WTC11 (cell line): ENCODE measurements around the gene KRI1. TPM values are rescaled to one million over a fixed set of nuclear protein-coding genes. Genes with fewer than 3 reads are reported as not detected.
"Not testable (repeated sequence)": the region's sequence is repeated elsewhere in the genome, so short reads cannot be mapped to it uniquely, and the experiment has no call there.

Source experiments
- ATAC-seq: fragments of 200-7000 bp; cut with Tn5 transposase; 2 replicates; pipeline ENCODE4 v1.10.0; 2021; ENCODE audit warnings: mild to moderate bottlenecking, moderate library complexity
- CTCF ChIA-PET: fragments of 300-600 bp; sonication (Branson Sonifier 250); formaldehyde crosslinking; loops from one replicate; lab custom pipeline; 2021; ENCODE audit warnings: antibody characterized with exemption; lab: Charles Lee
- POLR2A ChIA-PET: fragments of 350-600 bp; sonication (Branson Sonifier 250); formaldehyde crosslinking; loops from one replicate; lab custom pipeline; 2021; ENCODE audit warnings: antibody characterized with exemption; lab: Charles Lee
- DNase-seq: peaks from one replicate; pipeline ENCODE4 v3.0.0; 2021; ENCODE audit warnings: low spot score
- H3K27ac Mint-ChIP-seq: 2 replicates; pipeline ENCODE4 v1.8.0; 2021; ENCODE audit warnings: mixed read lengths
- H3K27me3 Mint-ChIP-seq: 2 replicates; pipeline ENCODE4 v1.8.0; 2021; ENCODE audit warnings: low read depth, mild to moderate bottlenecking, moderate library complexity, mixed read lengths
- H3K36me3 Mint-ChIP-seq: 2 replicates; pipeline ENCODE4 v1.8.0; 2021; ENCODE audit warnings: mixed read lengths
- H3K4me1 Mint-ChIP-seq: 2 replicates; pipeline ENCODE4 v1.8.0; 2022; ENCODE audit warnings: mixed read lengths
- H3K4me3 Mint-ChIP-seq: 2 replicates; pipeline ENCODE4 v1.8.0; 2021; ENCODE audit warnings: mild to moderate bottlenecking, moderate library complexity, mixed read lengths
- H3K9me3 Mint-ChIP-seq: 2 replicates; pipeline ENCODE4 v1.8.0; 2021; ENCODE audit warnings: mixed read lengths
- ATF1 ChIP-seq: sonication (generic); formaldehyde crosslinking; IDR thresholded peaks from 2 replicates; pipeline ENCODE4 v1.8.1; 2023; ENCODE audit warnings: mild to moderate bottlenecking, moderate library complexity, missing genetic modification reagents
- E2F1 ChIP-seq: sonication (generic); formaldehyde crosslinking; IDR thresholded peaks from 2 replicates; pipeline ENCODE4 v1.8.0; 2022; ENCODE audit warnings: mild to moderate bottlenecking, missing genetic modification reagents
- ELF4 ChIP-seq: sonication (generic); formaldehyde crosslinking; IDR thresholded peaks from 2 replicates; pipeline ENCODE4 v1.8.1; 2022; ENCODE audit warnings: low read depth, mild to moderate bottlenecking, moderate library complexity, missing genetic modification reagents
- ERG ChIP-seq: fragments of 250-450 bp; sonication (Bioruptor Pico); IDR thresholded peaks from 2 replicates; pipeline ENCODE4 v1.8.0; 2021; ENCODE audit warnings: mild to moderate bottlenecking
- JUN ChIP-seq: sonication (generic); formaldehyde crosslinking; IDR thresholded peaks from 2 replicates; pipeline ENCODE4 v1.8.0; 2023; ENCODE audit warnings: mild to moderate bottlenecking, missing genetic modification reagents
- MXD4 ChIP-seq: fragments of 250-450 bp; sonication (Bioruptor Pico); IDR thresholded peaks from 2 replicates; pipeline ENCODE4 v1.8.0; 2021; ENCODE audit warnings: mild to moderate bottlenecking, moderate library complexity, borderline replicate concordance
- NFYB ChIP-seq: sonication (generic); formaldehyde crosslinking; conservative IDR thresholded peaks from 2 replicates; pipeline ENCODE4 v1.8.0; 2022; ENCODE audit warnings: low read depth, missing genetic modification reagents
- NR3C1 ChIP-seq: sonication (generic); formaldehyde crosslinking; conservative IDR thresholded peaks from 2 replicates; pipeline ENCODE4 v1.8.1; 2023; ENCODE audit warnings: low read depth, mild to moderate bottlenecking, missing genetic modification reagents
- SMAD4 ChIP-seq: sonication (generic); formaldehyde crosslinking; IDR thresholded peaks from 2 replicates; pipeline ENCODE4 v1.8.0; 2022; ENCODE audit warnings: mild to moderate bottlenecking, missing genetic modification reagents
- TCF7 ChIP-seq: sonication (generic); formaldehyde crosslinking; IDR thresholded peaks from 2 replicates; pipeline ENCODE4 v1.8.0; 2022; ENCODE audit warnings: mild to moderate bottlenecking, low read depth, missing genetic modification reagents, moderate library complexity
- TEAD1 ChIP-seq: sonication (generic); formaldehyde crosslinking; IDR thresholded peaks from 2 replicates; pipeline ENCODE4 v1.8.0; 2022; ENCODE audit warnings: mild to moderate bottlenecking, missing genetic modification reagents
- TP53 ChIP-seq: sonication (generic); formaldehyde crosslinking; IDR thresholded peaks from 2 replicates; pipeline ENCODE4 v1.8.1; 2023; ENCODE audit warnings: mild to moderate bottlenecking, missing genetic modification reagents
- ZNF121 ChIP-seq: sonication (generic); formaldehyde crosslinking; IDR thresholded peaks from 2 replicates; pipeline ENCODE4 v1.8.0; 2023; ENCODE audit warnings: missing genetic modification reagents
- ZNF232 ChIP-seq: sonication (generic); formaldehyde crosslinking; IDR thresholded peaks from 2 replicates; pipeline ENCODE4 v1.8.0; 2022; ENCODE audit warnings: mild to moderate bottlenecking, missing genetic modification reagents
- ZSCAN18 ChIP-seq: fragments of 250-450 bp; sonication (Bioruptor Pico); IDR thresholded peaks from 2 replicates; pipeline ENCODE4 v2.1.2; 2022; ENCODE audit warnings: mild to moderate bottlenecking, moderate library complexity
- total RNA-seq: library from RNA; stranded (reverse); gene quantifications from 3 replicates; pipeline ENCODE4 v1.2.3, GENCODE V29; 2021

Gene KRI1
- total RNA-seq, 1 experiment from 2014 or later: 43.6 TPM

- Mint-ChIP-seq H3K27me3 (no peaks in the 10 kb centered on the region), H3K4me3 (no peak overlapping the region), H3K4me1 (peaks cover 3% of the 10 kb centered on the region; the same call in 1 of the 2 replicates), H3K36me3 (peaks cover 37% of the 10 kb centered on the region), H3K9me3 (no peaks in the 10 kb centered on the region)
- POLR2A ChIA-PET: interaction anchor here (0.7 kb wide), 1 partner anchor 127 kb away, joined by 3 read pairs; no protein-coding TSS in a partner anchor
- CTCF ChIA-PET: interaction anchor here (1.0 kb wide), 1 partner anchor 69 kb away, joined by 6 read pairs; no protein-coding TSS in a partner anchor
- DNase-seq: no peak
- TF ChIP-seq ATF1 (no peak), ZNF232 (CRISPR knock-in tag) (no peak), ZNF121 (CRISPR knock-in tag) (peak; percentile 56; the same call in 1 of the 2 replicates), TEAD1 (CRISPR knock-in tag) (no peak)
- TF ChIP-seq, all 79 proteins: peak for 1
- no peak overlapping the region for H3K27ac Mint-ChIP-seq
- no peak for ATAC-seq
These were observed 9.4 kb upstream of the KRI1 start for GRCh38 chr19:10575011-10575716.

- TF ChIP-seq TCF7 (no peak), ZSCAN18 (CRISPR knock-in tag) (no peak), JUN (CRISPR knock-in tag) (no peak), ERG (CRISPR knock-in tag) (no peak), NFYB (CRISPR knock-in tag) (no peak), ATF1 (no peak), NR3C1 (no peak), TP53 (no peak), SMAD4 (no peak), ELF4 (CRISPR knock-in tag) (no peak), MXD4 (CRISPR knock-in tag) (no peak), E2F1 (CRISPR knock-in tag) (no peak)
- H3K4me3 Mint-ChIP-seq: no peak overlapping the region
- H3K4me1 Mint-ChIP-seq: peaks cover 3% of the 10 kb centered on the region
- ChIA-PET POLR2A (no interaction called here), CTCF (no interaction called here)
- no peak overlapping the region for H3K27ac Mint-ChIP-seq
- peaks cover 33% of the 10 kb centered on the region for H3K36me3 Mint-ChIP-seq
- DNase-seq (no peak), ATAC-seq (no peak)
- no peaks in the 10 kb centered on the region for H3K9me3 Mint-ChIP-seq
- no peaks in the 10 kb centered on the region for H3K27me3 Mint-ChIP-seq
These were observed 8.7 kb upstream of the KRI1 start for GRCh38 chr19:10574462-10574861.

- H3K27ac Mint-ChIP-seq, H3K27me3 Mint-ChIP-seq, DNase-seq, H3K4me1 Mint-ChIP-seq, H3K9me3 Mint-ChIP-seq, POLR2A ChIA-PET, H3K4me3 Mint-ChIP-seq, ATAC-seq: not testable (repeated sequence)
- CTCF ChIA-PET: interaction anchor here (1.2 kb wide), 1 partner anchor 122 kb away, joined by 3 read pairs; no protein-coding TSS in a partner anchor
- H3K36me3 Mint-ChIP-seq: peaks cover 31% of the 10 kb centered on the region
These were observed 8.0 kb upstream of the KRI1 start for GRCh38 chr19:10573793-10574192.
